ENCODE measurements around the gene RGCC.
A peak's percentile ranks its signal among the peaks of the same experiment; 100 is the strongest.
"Not testable (repeated sequence)": the region's sequence is repeated elsewhere in the genome, so short reads cannot be mapped to it uniquely, and the experiment has no call there.

RGCC gene, protein sequence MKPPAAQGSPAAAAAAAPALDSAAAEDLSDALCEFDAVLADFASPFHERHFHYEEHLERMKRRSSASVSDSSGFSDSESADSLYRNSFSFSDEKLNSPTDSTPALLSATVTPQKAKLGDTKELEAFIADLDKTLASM

DNA sequence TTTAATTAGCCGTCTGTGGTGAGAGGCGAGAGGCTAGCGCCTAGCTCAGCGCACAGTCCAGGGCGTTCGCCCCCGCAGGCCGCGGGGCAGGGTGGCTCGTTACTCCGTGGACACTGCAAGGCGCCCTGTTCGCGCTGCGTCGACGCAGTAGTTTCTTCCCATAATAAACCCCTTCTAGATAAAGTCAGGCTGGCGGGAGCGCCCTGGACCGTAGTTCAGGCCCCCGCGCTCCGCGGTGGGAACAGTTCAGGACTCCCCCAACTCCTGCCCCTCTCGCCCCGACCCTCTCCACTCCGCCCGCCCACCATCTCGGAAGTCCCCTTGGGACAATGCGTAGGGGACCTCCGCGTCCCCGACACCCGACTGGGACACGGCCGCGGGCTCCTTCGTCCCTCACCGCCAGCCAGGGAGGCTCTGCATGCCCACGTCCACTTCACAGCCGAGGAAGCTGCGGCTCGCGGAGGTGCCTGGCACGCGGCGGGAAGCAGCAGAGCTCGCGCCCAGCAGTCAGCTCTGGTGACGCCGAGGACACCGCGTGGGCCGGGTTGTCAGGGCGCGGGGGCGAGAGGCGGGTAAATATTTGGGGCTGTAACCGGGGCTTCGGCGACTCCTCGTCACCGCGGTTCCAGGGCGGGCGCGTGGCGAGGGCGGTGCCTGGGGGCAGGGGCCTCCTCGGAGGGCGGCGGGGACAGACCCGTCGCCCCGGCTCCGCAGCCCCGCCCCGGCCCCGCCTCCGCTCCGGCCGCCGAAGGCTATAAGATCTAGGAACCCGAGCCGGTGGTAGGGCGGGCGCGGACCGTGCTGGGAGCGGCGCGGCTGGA, at the start of gene RGCC:
RGCC (plus strand) TSS at position 783 of the 821 bp plus-strand sequence. CDS start 158 bp downstream, outside the sequence.
- peak; percentile 96 for DNase-seq

DNA sequence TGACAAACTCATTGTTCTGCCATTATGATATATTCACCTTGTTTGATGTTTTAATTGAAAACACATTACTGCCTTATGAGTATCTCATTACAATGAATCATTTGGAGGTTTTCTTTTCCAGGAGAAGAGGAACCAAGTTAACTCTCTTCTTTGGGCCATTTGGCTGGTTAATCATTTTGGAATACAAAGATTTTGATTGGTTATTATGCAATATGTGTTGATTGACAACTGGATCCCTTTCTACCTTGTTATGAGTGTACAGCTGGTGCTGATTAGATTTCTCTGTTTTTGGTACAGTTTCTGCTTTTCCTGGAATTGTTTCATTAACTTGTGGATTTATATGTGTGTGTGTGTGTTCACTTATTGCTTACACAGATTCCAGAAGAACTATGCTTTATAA, 49.2 kb upstream of the RGCC start:
- DNase-seq: no peak

DNA sequence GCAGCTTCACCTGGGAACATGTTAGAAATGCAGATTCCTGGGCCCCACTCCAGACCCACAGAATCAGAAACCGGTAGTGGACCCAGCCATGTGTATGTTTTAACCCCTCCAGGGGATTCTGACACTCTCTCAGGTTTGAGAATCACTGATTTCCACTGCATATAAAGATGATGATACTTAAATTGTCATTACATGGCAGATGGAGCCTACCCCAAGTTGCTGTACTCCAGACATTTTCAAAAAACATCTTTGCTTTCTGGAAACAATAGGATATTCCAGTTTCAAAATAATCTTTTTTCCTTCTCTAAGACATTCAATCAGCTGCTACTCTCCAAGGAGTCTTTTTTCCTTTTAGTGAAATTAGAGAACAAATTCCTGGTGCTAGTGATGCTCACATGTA, 48.6 kb upstream of the RGCC start:
- DNase-seq: no peak

DNA sequence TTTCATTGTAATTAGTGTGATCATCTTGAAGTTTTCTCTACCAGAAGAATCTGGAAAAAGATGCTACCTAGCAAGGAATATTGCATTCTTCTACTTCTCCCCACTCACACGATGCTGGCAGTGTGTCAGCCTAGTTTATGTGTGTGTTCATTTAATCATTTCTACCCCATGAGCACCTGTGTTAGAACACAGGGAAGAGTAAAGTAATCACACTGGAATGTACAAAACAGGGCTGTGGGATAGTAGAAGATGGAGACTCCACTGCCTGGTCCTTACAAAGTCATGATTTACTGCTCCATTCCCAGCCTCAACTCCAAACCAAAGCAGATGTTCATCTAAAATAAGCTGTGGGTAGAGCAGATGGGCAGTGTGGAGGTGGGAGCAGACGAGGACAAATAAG, 47.7 kb upstream of the RGCC start:
- DNase-seq: no peak

DNA sequence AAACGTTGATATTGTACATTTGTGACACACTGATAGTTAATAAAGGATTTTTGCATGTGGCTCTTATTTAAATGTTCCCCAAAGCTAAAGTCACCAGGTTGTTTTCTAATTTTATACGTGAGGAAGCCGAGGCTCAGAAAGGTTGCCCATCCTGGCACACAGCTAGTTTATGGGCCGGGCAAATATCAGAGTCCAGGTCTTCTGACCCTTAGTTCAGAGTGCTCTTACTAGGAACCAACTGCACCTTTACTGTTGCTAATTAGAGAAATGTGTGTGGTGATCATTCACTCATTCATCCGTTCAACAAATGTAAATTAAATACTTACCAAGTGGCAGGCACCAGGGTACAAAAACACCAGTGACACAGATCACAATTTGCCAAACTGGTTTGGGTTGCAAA, 46.3 kb upstream of the RGCC start:
- DNase-seq: no peak

DNA sequence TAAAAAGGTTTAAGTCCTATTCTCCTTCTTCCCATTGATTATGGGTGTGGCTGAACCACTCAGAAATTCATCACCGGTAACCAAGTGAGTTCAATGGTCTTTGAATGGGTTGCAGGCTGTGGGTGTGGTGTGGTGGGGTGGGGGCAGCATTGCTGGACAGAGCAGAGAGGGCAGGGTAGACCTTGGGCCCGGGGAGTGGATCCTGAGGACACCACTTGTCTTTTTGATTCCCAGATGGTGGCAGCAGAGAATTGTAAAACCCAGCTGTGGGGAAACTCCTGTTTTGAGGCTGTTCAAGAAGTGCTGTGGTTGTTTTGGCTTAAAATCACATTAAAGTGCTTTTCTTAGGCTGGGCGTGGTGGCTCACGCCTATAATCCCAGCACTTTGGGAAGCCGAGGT, 45.8 kb upstream of the RGCC start:
- DNase-seq: peak; percentile 57

DNA sequence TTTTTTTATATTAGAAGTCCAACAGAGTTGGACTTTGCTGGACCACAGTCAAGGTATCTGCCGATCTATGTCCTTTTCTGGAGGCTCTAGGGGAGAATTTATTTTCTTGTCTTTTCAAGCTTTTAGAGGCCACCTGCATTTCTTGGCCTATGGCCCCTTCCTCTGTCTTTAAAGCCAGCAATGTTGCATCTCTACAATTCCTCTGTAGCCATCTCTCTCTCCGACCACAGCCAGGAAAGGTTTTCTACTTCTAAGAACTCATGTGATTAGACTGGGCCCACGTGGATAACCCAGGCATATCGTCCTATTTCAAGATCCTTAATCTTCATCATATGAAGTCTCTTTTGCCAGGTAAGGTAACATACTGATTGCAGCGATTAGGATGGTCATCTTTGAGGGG, 43.5 kb upstream of the RGCC start:
- no peak for DNase-seq

DNA sequence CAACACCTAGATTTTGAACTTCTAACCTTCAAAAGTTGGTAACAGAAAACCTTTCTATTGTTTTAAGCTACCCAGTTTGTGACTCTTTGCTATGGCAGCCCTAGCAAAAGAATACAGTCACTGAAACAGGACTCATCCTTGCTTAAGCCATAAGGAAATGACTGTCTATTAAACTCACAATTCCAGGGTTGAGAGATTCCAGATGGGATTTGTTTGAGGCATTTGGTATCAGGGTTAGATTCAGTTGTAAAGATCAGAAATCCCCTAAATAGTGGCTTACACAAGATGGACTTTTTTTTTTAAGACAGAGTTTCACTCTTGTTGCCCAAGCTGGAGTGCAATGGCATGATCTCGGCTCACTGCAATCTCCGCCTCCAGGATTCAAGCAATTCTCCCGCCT, 41.1 kb upstream of the RGCC start:
- DNase-seq: no peak

DNA sequence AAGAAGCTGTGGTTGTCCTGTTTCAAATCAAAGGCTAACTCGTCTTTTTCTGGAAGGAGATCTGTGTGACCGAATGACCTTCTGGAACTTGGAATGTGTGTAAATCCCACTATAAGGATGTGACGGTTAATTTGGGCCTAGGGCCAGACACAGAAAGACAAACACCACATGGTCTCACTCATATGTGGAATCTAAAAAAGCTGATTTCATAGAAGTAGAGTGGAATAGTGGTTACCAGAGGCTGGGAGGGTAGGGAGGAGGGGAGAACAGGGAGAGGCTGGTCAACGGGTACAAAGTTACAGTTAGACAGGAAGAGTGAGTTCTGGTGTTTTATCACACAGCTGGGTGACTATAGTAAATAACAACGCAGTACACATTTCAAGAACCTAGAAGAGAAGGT, 39.3 kb upstream of the RGCC start:
- no peak for DNase-seq

DNA sequence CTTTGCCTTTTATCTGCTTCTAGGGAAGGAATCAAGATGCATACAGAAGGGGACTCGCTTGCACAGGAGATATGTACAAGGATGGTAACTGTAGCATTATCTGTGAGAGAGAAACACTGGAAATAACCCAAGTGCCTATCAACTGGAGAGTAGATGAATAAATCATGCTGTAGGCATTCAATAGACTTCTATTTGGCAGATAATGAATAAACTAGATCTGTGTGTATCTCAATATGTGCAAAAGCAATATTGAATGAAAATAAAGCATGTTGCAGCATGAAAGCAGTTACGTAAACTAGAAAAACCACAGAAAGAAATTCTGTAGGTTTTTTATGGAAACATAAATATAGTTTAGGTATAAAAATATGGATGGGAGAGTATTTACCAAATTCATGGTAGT, 38.6 kb upstream of the RGCC start:
- DNase-seq: no peak

DNA sequence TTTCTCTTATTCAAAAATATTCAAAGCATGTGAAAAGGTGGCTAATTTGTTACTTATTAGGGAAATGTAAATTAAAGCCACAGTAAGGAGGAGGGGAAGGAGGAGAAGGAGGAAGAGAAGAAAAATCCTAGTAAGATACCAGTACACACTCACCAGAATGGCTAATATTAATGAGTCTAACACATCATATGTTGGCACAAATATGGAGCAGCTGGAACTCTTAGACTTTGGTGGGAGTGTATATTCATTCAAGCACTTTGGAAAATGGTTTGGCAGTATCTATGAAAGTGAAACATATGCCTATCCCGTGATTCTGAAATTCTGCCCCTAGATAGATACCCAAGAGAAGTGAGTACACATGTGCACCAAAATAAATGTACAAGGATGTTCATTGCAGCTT, 38.1 kb upstream of the RGCC start:
- no peak for DNase-seq

DNA sequence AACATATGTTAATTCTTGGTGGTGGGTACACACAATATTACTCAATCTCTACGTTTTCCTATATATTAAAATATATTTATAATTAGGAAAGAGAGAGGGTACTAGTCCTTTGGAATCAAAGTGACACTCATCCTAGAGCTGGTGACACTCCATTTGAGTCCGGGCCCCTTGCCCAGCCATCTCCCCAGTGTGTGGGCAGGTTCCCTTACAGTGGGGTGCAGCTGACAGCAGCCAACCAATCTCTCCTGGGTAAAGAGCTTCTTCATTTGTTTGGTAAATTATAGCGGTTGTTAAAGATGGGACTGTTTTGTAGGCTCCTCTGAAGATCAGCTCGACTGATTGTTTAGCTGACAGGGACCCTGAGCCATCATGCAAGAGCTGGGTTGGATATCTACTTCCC, 37.2 kb upstream of the RGCC start:
- no peak for DNase-seq

DNA sequence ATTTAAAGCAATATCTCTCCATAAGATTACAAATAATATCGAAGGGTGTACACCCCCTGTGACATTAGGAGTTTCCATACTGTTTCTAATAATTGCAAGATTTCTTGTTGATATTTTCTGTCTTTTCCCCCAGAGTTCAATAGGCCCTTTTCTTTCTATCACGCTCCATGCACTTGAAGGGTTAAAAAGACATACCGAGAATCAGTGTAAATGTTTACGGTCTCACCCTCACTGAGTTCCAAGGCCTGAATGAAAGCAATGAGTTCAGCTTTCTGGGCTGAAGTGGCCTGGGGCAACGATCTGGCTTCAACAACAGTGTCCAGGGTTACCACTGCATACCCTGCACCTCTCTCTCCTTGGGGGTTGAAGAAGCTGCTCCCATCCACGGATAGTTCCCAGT, 36.0 kb upstream of the RGCC start:
- DNase-seq: not testable (repeated sequence)

DNA sequence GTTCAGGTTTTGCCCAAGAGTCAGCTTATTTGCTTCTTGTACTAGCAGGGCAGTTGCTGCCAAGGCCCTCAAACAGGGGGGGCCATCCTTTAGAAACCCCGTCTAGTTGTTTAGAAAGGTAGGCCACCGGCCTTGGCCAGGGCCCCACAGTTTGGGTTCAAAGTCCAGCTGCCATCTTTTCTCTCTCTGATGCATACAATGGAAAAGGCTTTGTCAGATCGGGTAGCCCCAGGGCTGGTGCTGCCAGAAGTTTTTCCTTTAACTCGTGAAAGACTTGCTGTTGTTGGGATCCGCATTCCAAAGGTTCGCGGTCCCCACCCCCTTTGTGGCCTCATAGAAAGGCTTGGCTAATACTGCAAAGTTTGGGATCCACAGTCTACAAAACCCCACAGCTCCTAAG, 35.4 kb upstream of the RGCC start:
- not testable (repeated sequence) for DNase-seq

DNA sequence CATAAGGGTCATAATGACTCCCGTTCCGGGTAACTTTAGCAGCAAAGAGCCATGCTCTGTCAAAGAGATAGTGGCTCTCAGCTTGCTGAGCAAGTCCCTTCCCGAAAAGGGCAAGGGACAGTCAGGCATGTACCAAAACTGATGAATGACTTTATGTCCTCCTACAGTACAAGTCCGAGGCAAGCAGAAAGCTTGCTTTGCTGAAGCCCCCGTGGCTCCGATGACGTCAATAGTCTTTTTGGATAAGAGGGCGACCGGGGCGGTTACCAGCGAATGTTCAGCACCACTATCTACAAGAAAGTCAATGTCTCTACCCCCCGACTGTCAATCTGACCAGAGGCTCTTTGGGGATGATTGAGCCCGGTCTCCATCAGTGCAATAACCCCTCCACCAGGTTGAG, 34.1 kb upstream of the RGCC start:
- DNase-seq: not testable (repeated sequence)

DNA sequence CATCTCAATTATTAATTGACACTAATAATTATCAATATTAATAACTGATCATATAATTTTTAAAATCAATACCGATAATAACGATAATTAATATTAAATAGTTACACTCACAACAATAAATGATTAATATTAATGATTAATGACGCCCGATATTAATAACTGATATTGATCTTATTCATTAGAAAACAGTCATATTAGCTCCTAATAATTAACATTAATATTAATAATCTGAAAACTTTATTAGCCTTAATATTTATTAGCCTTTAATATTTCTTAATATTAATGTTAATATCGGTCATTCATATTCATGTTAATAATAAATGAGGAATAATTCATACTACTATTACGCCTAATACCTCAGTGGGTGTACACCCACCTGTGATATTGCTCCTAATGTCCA, 32.7 kb upstream of the RGCC start:
- not testable (repeated sequence) for DNase-seq

DNA sequence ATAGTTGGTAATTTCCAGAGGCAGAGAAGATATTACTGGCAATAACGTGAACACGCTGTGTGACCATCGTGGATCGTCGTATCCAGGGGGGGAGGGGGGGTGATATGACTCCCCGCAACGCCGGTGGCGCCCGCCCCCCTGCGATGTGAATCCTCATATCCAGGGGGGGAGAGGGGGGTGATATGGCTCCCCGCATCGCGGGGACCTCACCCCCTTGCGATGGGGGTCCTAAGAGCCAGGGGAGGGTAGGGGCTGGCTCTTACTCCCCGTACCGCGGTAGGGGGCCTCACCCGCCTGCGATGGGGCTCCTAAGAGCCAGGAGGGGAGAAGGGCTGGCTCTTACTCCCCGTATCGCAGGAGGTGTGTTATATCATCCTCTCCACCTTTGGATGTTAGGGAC, 31.3 kb upstream of the RGCC start:
- DNase-seq: no peak

DNA sequence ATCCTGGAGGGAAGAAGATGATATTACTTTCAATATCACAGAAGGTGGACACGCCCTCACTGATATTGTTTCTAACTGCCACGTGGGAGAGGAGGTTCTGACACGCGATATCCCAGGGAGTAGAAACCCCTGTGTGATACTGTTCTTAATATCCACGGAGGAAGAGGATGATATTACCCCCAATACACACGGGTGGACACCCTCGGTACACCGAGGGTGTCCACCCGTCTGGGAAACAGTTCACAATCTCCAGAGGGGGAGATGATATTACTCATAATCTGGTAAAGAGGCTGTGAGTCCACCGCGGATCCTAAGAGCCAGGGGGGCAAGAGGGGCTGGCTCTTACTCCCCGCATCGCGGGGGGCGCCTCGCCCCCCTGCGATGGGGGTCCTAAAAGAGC, 29.7 kb upstream of the RGCC start:
- DNase-seq: no peak

DNA sequence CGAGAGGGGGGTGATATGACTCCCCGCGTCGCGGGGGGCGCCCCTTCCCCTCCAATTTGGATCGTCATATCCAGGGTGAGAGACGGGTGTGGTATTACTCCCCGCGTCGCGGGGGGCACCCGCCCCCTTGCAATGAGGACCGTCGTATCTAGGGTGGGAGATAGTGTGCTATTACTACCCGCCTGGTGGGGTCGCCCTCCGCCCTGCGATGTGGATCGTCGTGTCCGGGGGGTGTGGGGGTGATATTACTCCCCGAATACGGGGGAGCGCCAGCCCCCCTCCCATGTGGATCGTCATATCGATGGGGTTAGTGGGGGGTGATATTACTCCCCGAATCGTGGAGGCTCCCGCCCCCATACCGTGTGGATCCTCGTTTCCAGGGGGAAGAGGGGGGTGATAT, 29.2 kb upstream of the RGCC start:
- peak; percentile 76 for DNase-seq

DNA sequence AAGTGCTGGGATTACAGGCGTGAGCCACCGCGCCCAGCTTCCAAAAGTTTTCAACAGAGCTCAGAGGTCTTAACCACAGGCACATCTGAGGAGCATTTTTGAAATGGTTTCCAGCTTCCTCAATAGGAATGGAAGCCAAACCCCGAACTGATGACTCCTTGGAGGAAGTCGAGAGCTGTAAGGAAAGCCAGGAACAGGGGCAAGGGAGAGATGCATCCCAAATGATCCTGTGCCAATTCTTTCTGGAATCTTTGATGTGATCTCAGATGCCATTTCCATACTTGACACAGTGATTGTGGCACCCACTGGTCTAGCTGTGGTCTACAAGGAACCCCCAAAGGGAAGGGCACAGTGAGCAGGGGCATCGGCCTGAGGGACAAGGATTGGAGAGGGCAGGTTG, 23.3 kb upstream of the RGCC start:
- DNase-seq: not testable (repeated sequence)

DNA sequence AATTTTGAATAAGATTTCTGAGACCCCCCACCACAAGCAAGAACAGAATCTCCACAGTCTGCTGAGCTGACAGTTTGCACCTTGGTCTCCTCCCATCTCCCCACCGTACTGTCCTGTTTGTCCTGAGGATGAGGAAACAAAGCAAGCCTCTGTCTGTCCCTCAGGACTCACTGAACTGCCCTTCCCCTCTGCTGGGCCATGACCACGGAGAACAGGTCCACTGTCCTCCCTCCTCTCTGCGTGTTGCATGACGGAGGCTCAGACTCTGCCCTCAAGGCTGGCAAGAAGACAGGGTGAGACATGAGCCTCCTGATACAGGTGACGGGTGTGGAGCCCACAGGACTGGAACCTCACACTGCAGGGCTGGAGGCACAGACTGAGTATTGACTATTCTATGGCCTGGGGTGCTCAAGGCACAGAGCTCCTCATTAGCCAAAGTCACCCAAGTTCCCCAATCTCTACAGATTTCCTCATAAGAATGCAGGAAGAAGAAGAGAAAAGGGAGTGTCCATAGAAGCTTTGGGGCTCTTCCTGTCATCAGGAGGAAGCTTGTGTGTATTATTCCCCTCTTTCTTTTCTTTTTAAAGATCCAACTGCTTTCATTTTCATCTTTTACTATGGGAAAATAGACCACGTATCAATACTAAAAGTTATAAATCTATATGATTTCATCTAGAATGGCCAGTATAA, 22.4 kb upstream of the RGCC start:
- DNase-seq: no peak

DNA sequence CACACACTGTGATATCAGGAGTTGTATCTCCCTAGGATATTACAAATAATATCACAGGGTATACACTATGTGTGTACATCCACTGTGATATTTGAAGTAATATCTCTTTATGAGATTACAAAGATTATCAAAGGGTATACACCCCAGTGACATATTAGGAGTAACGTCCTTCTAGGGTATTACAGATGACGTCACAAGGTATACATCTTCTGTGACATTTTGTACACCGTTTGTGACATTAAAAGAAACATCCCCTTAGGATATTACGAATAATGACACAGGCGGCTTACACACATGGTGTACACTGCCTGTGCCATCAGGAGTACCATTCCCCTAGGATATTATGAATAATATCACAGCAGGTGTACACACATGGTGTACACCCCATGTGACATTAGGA, 13.4 kb upstream of the RGCC start:
- no peak for DNase-seq

DNA sequence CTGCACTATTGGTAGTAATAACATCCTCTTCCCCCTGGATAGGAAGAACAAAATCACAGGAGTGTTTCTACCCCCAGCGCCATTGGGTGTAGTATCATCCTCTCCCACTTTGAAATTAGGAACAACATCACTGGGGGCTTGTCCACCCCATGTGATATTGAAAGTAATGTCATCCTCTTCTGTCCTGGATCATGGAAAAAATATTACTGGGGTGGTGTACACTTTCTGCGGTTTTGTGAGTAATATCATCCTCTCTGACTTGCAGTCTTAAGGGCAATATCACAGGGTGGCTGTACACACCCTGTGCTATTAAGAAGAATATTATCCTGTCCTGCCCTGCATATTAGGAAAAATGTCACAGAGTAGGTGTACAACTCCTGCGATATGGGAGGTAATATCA, 4.9 kb upstream of the RGCC start:
- no peak for DNase-seq

DNA sequence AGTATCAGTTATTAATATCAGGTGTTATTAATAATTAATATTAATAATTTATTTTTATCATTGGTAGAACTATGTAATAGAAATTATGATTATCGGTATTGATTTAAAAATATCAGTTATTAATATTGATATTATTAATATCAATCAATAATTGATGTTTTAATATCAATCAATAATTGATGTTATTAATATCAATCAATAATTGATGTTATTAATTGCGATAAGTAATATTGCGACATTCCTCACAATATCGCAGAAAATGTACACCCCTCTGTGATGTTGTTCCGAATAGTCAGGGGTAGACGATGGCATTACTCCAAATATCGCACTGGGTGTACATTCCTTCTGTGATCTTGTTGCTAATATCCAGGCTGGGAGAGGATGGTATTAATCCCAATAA, 3.7 kb upstream of the RGCC start:
- DNase-seq: no peak
